GM19395 (cell line): ENCODE measurements around the gene COL12A1.

Source experiments
- ATAC-seq: cut with Tn5 transposase; IDR thresholded peaks from one replicate; pipeline ENCODE4 v1.9.1; 2021; ENCODE audit warnings: mild to moderate bottlenecking, moderate library complexity; ENCODE audit not compliant: unreplicated experiment

Gene COL12A1

DNA sequence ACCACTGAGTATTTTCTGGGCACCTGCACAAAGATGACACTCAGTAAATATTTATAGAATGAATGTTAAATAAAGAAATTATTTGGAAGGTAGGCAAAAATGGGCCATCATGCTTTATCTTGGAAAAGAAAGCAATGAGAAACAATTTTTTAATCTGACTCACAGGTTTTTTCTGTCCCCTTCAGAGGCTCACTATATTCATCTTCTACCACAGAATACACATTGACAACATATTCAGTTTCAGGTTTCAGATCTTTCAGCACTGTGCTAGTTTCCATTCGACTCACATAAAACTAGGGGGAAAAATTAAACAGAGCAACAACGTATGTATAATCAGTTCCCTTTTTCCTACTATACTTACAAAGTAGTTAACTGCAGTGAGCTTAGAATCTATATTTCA is 58.3 kb downstream of the COL12A1 start:
- peak; percentile 99 for ATAC-seq

DNA sequence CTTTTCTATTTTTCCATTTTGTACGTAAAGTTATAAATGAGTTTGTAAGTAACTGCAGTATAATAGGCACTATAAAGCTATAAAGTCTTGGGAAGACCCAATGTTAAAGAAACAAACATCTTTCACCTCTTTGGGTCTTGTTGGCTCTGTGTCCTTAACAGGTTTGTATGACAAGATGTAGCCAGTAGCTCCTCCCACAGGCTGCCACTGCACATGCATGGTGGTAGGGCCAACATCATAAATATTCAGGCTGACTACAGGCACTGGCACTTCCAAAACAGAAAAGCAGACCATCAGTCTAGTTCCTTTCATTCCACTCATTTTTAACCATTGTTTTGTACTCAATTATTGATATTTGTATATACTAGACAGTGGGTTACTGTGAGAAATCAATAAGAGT is 59.9 kb downstream of the COL12A1 start:
- no peak for ATAC-seq

DNA sequence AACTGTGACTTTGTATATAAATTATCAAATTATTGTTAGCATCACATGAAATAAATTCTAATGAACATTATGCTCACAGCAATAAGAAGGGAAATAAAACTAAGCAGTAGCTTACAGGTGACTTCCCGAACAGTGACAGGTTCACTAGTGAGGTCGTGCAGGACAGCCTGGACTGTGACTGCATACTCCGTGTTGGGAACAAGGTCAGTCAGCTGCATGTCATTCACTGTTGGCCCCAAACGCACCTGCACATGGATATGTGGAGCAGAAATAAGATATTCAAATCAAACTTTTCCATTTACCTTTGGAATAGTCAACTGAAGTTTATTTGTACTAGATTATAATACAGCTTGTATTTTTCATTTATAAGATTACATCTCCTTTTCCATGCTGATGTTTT is 60.6 kb downstream of the COL12A1 start:
- no peak for ATAC-seq

DNA sequence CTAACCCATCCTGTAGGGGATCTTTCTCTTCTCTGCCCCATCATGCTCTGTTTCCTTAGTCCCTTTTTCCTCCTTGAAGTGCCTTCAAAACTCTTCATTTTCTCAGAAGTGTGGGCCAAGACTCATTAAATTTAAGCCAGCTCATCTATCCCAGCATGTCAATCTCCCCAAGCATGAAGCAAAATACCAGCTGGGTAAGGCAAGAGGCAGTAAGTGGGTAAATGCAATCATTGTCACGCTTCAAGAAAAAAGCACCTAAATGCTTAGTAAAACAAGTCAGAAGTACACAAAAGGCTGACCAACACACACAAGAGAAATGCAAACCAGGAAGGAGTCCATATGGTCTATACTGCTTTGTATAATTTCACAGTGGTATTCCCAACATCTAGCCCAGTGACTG is 61.5 kb downstream of the COL12A1 start:
- no peak for ATAC-seq

DNA sequence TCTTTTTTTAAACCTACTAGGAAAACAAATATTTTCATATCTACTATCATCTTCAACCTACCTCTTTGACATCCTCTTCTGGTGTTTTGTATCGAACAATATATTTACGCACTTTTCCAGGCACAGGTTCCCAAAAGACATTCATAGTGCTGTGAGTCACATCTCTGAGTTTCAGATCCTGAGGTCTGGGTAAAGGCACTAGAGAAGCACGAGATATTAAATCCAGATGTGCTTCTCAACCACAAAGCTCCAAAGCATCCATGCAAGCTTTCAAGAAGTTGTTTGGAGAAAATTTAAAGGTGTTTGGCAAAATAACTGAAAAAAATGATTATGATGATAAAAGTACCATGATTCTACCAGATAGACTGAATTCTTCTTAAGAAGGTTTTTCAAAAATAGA is 62.7 kb downstream of the COL12A1 start:
- no peak for ATAC-seq

DNA sequence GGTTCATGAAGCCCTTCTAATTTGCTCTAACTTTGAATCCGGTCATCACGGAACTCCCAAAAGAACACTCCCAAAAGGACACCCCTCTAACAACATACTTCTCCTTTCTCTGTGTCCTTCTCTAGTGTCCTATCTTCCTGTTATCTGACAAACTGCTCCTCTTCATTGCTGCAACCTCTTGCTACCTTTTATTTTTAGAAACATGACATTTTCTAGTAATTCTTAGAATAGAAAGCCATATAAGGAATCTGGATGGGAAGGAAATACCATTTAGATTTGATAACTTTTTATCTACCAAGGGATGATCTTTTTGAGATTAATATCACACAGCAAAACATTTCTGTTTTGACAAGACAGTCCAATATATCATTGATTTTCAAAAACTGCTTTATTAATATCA is 63.1 kb downstream of the COL12A1 start:
- ATAC-seq, result no peak

DNA sequence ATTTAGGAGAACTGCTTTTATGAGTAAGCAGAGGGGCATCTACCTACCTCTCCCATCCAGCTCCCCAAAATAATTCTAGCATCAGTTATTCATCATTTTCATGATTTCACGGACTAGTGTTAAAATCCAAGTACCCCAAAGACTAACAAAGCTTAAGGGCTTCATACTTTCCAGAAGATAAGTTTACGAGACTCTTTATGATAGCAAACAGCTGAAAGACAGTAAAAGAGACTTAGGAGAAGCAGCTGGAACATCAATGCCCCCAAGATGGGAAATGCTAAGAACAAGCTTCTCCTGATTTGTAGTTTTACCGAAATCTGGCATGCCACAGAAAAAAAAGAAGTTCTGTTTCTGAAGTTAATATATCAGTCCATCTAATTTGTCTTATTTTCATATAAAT is 70.0 kb downstream of the COL12A1 start:
- ATAC-seq, result no peak

DNA sequence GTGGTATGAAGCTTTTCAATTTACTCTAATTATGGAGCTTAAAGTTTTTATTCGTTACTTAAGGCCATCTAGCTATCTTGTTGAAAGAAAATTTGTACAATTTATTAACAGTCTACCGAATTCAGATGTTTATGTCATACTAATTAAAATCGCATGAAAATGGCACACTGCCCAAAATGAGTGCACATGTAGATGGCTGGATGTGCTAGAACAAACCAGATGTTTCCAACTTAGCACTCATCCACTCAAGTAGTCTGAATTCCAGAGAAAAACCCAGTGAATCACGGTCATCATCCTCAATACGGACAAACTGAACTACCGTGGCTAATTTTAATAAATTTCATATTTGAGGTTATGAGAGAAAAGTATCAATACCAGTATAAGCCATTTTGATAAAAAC is 70.4 kb downstream of the COL12A1 start:
- no peak for ATAC-seq

DNA sequence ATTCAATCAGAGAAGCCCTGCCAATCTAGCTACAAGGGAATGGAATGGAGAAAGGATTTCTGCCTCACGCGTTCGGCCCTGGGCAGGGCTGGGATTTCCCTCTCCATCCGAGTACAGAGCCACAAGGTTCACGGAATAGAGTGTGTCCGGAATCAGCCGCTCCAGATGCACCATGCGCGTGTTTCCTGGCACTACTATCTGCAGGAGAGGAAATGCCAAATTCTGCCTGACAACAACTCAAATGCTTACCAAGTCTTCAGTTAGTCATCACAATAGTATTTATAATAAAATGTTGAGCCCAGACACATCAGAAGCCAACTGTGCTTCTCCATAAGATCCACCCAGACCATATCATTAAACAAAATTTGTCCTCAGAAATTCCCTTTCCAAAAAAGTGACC is 75.1 kb downstream of the COL12A1 start:
- no peak for ATAC-seq

DNA sequence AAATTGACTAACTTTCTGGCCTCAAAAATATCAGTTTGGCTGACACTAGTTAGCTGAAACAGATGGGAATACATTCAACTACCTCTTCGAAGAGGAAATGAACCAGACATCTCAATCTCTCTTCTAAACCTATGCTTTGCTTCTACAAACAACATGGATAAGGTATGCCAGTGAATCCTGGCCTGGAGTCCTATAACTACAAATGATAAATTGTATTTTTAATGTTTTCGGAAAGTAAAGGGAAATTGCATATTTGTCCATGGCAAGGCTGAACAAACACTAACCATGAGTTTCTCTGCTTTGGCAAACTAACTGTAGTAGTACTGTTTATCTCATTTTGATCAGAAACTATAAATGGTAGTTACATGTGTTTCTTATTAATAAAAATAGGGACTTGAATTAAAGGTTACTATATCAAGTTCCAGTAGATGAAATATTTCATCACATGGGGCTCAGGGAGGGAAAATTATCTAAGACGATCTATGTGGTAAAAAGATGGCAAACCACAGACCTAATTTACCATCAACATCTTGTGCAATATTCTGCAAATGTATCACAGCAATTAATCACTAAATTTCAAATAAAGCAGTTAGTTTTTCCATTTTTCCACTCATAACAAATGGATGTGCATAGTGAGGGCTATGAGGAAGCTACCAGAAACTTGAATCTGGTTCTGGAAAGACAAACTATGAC is 76.8 kb downstream of the COL12A1 start:
- ATAC-seq, result no peak

DNA sequence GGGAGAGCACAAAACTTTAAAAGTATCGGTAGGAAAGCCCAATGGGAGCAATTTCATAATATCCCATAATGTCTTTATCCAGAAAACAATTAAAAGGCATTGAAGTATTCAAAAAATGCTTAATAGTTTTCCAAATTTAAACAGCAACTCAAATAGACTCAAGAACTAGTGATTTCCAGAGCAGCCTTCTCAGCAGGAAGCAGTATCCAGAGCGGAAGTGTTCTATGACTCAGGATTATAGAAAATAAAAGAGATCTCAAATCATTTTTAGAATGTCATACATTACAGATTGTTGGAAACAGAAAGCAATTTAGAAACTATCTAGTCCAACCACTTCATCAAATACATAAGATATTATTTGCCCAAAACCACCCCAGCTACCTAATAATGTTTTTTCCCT is 79.3 kb downstream of the COL12A1 start:
- no peak for ATAC-seq

DNA sequence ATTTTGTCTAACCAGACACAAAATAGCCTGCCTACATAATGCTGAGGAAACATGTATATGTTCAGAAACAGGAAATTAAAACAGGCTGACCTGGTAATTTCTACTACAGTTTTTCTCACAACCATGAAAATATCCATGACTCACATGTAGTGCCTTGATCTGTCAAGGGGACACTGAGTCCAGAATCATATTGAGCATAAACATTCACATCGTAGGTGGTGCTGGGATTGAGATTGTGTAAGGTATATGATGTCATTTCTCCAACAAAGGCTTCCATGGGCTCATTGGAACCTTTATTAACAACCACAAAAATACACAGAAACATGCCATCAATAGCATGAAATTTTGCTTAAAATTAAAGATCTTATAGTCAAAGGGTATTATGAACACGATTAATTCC is 80.9 kb downstream of the COL12A1 start:
- ATAC-seq, result no peak

DNA sequence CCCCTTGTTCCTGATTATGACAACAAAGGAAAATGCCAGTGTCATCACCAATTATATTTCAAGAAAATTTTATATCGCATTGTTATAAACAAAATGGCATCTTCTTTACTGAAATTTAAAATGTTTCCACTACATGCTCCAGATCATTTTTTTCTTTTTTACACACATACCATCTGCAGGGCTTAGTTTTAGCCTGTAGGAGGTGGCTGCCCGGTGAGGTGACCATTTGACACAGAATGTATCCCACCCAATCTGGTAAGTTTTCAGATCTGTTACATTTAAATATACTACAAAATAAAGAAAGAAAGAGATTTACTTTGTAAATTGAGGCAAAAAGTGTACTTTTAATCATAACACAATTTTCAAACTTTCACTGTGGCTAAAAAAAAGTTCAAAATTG is 81.8 kb downstream of the COL12A1 start:
- no peak for ATAC-seq

DNA sequence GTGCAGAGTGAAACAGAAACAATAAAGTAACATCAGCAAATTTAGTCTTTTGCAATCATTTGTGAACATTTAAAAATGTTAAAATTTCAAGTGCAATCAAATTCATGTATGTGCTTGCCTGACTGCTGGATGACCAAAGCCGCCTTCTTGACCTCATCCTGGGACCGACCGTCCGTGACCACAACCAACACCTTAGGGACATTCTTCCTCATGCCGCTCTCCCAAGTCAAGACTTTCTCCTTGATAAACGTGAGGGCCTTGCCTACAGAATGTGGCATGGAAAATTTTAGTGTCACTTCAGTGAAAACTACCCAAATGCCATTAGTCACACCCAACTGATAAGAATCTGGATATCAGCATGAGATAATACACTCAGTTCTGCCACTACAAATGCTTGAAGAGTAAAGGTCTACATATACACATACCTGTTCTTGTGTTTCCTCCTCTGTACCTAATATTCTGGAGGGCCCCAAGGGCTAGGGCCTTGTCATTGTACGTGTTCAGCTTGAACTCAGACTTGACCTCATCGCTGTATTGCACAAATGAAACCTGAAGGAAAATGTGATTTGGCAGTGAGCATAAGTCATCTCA is 86.8 kb downstream of the COL12A1 start:
- no peak for ATAC-seq

DNA sequence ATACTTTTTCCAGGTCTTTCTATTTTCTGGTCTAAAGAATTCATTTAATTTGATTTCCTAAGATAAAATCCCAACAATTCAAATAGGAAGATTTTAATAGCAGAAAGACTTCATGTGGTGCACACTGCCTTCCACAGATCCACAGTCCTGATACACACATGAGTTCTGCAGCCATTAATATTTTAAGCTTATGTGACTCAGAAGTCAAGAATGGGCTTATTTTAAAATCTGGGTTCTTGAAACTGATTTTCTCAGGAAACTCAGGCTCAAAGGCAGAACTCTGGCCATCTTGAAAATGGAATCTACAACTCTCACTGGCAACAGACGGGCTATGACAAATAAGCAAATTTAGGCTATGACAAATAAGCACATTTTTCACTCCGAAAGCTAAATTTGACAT is 88.2 kb downstream of the COL12A1 start:
- ATAC-seq, result no peak

DNA sequence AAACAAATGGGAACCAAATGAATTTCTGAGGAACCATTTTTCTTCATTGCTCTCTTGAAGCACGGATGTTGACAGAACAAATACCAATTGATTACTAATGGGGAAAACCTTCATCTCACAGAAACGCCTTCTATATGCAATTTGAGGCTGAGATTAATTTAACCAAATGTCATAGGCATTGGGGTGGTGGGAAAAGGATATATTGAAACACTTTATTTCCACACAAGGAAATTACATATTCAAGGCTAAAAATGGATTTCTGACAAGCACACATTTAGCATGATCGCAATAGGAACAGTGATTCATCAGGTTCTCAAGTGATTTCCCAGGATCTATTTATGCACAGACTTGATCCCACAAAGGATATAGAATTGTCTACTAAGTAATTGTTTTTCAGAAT is 88.9 kb downstream of the COL12A1 start:
- no peak for ATAC-seq

DNA sequence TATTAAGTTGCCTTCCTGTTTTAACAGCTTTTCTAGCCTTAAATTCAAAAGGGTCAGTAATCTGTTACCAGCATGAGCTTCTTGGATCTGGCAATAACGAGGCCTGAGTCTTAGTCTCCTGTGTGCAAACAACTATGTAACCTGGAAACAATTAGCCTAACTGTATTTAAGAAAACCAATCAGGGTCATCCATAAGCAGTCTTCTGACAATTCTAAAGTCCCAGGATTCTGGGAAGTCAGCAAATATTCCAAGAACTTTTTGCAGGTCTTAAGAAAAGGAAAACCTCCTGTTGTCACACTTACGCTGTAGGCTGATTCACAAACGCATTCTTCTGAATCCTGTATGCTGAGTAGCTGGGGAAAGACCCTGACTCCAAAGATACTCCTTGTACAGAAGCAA is 90.4 kb downstream of the COL12A1 start:
- no peak for ATAC-seq

DNA sequence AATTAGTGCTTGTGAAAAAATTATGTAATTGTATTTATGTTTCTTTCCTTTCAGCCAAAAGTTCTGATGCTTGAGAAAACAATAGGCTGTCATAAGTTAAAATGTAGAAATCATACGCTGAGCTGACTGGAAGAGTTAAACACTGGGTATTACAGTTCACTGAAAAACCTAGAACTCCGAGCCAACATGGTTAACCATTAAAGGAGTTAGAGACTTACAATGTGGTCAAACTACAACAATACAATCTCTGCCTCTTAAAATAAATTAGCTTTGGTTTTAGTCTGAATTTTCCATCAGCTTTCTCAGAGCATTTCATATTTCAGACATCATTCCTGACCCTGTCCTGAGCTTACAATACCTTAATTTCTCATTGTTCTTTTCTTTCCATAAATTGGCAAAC is 91.0 kb downstream of the COL12A1 start:
- no peak for ATAC-seq

DNA sequence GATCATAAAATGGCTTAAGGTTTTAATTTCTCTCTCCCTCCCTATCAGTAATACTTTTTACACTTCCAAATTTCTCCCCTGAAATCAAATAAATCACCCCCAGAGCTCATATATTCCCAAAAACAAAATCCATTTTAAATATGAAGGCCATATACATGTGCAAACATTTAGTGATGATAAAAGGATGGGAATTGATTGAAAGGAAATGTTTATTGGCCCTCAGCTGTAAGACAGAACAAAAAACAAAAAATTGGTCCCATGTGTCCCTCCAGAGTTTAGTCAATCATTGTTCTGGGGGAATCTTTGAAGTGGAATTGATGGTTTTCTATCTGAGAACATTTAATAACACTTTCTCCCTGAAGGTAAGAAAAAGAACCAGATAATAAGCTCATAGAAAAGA is 91.7 kb downstream of the COL12A1 start:
- ATAC-seq, result no peak

DNA sequence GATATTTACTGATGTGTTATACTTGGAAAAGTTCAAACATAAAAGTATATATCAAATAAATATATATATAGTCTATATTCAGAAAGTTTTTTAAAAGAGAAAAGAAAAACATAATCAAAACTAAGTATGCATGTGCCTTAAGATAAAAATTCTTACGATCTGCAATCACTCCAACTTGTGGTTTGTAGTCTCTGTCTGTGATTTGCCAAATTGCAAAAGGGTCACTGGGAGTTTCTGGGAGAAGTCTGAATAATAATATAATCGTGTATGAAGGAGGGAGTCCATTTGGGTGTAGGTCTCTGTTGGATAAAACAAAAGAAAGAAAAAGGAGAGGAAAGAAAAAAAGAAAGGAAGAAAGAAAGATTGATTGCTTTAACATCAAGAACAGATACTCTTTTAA is 92.4 kb downstream of the COL12A1 start:
- no peak for ATAC-seq

DNA sequence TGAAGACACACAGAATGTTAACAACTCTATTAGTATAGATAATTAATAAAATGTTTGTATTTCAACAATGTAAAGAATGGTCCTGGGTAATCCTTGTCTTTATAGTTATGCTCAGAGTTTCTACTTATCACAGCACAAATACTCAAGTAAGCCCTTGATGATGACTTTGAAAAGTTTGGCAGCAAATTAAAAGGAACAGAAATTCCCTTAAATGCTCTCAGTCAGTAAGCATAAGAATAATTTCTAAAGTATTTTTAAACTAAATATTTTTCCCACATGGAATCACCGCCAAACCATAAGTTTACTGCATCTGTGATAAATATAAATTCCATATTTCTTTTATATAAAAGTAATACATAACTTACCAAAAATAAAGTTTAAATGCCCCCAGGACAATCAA is 96.1 kb downstream of the COL12A1 start:
- ATAC-seq, result no peak

DNA sequence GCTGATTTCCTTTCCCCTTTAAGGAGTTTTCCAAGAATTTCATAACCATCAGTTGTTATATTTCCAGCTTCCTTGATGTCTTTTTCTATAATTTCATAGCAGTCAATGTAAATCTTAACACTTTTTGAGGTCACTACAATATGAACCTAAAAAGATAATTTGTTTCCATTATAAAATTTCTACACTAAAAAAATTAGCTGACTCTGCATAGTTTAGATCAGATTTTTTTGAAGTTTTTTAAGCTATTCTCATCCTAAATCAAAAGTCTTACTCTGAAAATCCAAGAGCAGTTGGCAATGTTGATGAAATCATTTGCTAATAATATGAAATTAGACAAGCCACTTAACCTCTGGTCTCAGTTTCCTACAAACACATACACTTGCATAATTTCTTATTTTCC is 96.8 kb downstream of the COL12A1 start:
- ATAC-seq, result no peak

DNA sequence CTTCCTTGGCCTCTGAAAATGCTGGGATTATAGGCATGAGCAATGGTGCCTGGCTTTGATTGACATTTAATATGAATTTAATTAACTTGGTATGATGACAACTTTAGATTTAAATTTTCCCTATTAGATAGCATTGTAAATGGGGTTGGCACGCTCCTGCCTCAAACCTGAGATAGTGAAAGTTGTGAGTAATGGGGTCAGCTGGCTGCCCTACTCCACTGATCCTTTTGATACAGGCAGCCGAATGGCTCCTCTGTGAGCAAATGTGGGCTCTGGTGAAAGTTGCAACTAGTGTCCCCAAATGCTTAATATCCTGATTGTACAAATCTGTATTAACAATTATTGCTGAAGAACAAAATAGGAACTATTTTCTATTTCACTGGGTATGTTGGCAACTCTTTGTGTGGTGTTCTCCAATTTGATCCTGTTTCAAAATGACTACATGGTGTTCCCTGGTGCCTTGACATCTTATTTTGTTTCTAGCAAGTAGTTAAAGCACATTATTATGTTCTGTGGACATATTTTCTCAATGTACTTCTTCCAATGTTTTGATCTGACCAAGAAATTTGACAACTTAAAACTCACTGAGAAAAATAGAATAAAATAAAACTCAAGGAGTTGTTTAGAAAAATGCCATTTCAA is 97.4 kb downstream of the COL12A1 start:
- no peak for ATAC-seq
